22Rv1 (cell line): ENCODE data around the gene CCDC40.

Source experiments
- CTCF ChIP-seq: fragments of 450-650 bp; IDR thresholded peaks from 2 replicates; pipeline ENCODE4 v1.5.1; 2017; ENCODE audit warnings: mild to moderate bottlenecking
- ZFX ChIP-seq: fragments of 450-650 bp; IDR thresholded peaks from 2 replicates; pipeline ENCODE4 v1.6.1; 2017; ENCODE audit warnings: antibody characterized with exemption, borderline replicate concordance

- TF ChIP-seq CTCF (no peak), ZFX (no peak)
Measured at GRCh38 chr17:80002690-80003490, 33.6 kb upstream of the CCDC40 start.
